ENCODE measurements around the gene BORCS8.
"Not testable (repeated sequence)": the region's sequence is repeated elsewhere in the genome, so short reads cannot be mapped to it uniquely, and the experiment has no call there.

Gene BORCS8

GRCh38 chr19:19179548-19180441 lies 12.2 kb downstream of the BORCS8 start:
- H3K36me3 ChIP-seq = no peaks in the 10 kb centered on the region; the same call in 1 of the 2 replicates
- H3K4me1 ChIP-seq = no peaks in the 10 kb centered on the region
- TF ChIP-seq, protein P1, sequence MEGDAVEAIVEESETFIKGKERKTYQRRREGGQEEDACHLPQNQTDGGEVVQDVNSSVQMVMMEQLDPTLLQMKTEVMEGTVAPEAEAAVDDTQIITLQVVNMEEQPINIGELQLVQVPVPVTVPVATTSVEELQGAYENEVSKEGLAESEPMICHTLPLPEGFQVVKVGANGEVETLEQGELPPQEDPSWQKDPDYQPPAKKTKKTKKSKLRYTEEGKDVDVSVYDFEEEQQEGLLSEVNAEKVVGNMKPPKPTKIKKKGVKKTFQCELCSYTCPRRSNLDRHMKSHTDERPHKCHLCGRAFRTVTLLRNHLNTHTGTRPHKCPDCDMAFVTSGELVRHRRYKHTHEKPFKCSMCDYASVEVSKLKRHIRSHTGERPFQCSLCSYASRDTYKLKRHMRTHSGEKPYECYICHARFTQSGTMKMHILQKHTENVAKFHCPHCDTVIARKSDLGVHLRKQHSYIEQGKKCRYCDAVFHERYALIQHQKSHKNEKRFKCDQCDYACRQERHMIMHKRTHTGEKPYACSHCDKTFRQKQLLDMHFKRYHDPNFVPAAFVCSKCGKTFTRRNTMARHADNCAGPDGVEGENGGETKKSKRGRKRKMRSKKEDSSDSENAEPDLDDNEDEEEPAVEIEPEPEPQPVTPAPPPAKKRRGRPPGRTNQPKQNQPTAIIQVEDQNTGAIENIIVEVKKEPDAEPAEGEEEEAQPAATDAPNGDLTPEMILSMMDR (IDR thresholded peaks at IDR 0.05; ENCODE audit: low read depth, low read length) = no peak
- no peak for DNase-seq
- H3K27me3 ChIP-seq = no peaks in the 10 kb centered on the region
- no peaks in the 10 kb centered on the region for H3K9me3 ChIP-seq
- no peak overlapping the region for H3K4me3 ChIP-seq (ENCODE audit: low read depth, low read length)

GRCh38 chr19:19176950-19177349 lies 15.0 kb downstream of the BORCS8 start:
- no peak overlapping the region for H3K4me3 ChIP-seq (ENCODE audit: low read depth, low read length)
- TF ChIP-seq, protein P1 (IDR thresholded peaks at IDR 0.05; ENCODE audit: low read depth, low read length) = no peak
- no peaks in the 10 kb centered on the region; the same call in 1 of the 2 replicates for H3K36me3 ChIP-seq
- H3K9me3 ChIP-seq = no peaks in the 10 kb centered on the region
- no peaks in the 10 kb centered on the region for H3K4me1 ChIP-seq
- no peak for DNase-seq
- no peaks in the 10 kb centered on the region for H3K27me3 ChIP-seq

- H3K4me1 ChIP-seq; H3K4me3 ChIP-seq (ENCODE audit: low read depth, low read length); H3K36me3 ChIP-seq; H3K27me3 ChIP-seq; H3K9me3 ChIP-seq; DNase-seq: not testable (repeated sequence)
Observed at GRCh38 chr19:19173243-19173642, 18.7 kb downstream of the BORCS8 start.

- Histone ChIP-seq H3K9me3 (no peaks in the 10 kb centered on the region), H3K4me3 (ENCODE audit: low read depth, low read length) (no peak overlapping the region), H3K36me3 (no peaks in the 10 kb centered on the region), H3K4me1 (no peaks in the 10 kb centered on the region), H3K27me3 (no peaks in the 10 kb centered on the region)
- TF ChIP-seq, protein P1 (IDR thresholded peaks at IDR 0.05; ENCODE audit: low read depth, low read length) = no peak
- no peak for DNase-seq
Observed at GRCh38 chr19:19171821-19172532, 20.0 kb downstream of the BORCS8 start.

DNA sequence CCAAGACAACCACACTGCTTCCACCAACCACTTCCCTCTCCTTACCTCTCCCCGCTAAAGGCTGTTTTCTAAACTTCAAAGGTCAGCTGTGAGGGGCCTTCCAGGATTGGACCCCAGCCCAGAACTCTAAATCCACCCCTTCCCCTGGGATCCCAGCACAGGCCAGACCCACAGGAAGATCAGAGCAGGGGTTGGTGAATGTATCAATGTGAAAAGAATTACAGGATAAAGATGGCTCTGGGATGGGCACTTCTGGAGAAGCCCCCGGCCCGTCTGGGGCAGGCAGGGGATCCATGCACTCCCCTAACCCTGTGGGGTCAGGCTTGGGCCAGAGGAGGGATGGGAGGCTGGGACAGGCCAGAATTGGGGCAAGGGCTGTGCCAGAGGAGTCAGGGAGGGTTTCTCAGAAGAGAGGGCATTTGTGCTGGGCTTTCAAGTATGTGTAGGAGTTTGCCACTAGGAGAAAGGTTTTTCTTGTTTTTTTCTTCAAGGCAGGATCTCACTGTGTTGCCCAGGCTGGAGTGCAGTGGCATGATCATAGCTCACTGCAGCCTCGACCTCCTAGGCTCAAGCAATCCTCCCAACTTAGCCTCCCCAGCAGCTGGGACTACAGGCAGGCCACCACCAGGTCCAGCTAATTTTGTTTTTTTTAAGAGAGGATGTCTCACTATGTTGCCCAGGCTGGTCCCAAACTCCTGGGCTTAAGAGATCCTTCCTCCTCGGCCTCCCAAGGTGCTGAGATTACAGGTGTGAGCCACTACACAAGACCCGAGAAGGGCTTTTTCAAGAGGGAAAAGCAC lies 20.9 kb downstream of the BORCS8 start:
- Histone ChIP-seq H3K4me3 (ENCODE audit: low read depth, low read length) (no peak overlapping the region), H3K36me3 (no peaks in the 10 kb centered on the region), H3K27me3 (no peaks in the 10 kb centered on the region), H3K9me3 (no peaks in the 10 kb centered on the region), H3K4me1 (no peaks in the 10 kb centered on the region)
- no peak for DNase-seq
- TF ChIP-seq, protein P1 (IDR thresholded peaks at IDR 0.05; ENCODE audit: low read depth, low read length) = no peak

Data from BE2C (cell line).